SK-N-SH treated with all-trans-retinoic acid at 6 μM for 48 hours (cell line): Measurements from ENCODE around the gene IFIT2.
"Not testable (repeated sequence)": the region's sequence is repeated elsewhere in the genome, so short reads cannot be mapped to it uniquely, and the experiment has no call there.

Experiments
- ARNTL ChIP-seq: fragments of 450-650 bp; formaldehyde crosslinking; IDR thresholded peaks from 2 replicates; pipeline ENCODE4 v1.5.0; 2020; ENCODE audit warnings: low read depth, mild to moderate bottlenecking, moderate library complexity, borderline replicate concordance
- BACH2 ChIP-seq: fragments of 250-450 bp; sonication (Bioruptor Pico); IDR thresholded peaks from 2 replicates; pipeline ENCODE4 v1.9.0; 2021; ENCODE audit warnings: mild to moderate bottlenecking, borderline replicate concordance
- ISL1 ChIP-seq: fragments of 250-450 bp; sonication (Bioruptor Pico); IDR thresholded peaks from 2 replicates; pipeline ENCODE4 v2.1.2; 2022; ENCODE audit warnings: mild to moderate bottlenecking, moderate library complexity
- RARB ChIP-seq: fragments of 250-450 bp; sonication (Bioruptor Pico); IDR thresholded peaks from 2 replicates; pipeline ENCODE4 v1.8.0; 2021; ENCODE audit warnings: mild to moderate bottlenecking, moderate library complexity
- SNAI2 ChIP-seq: fragments of 250-450 bp; sonication (Bioruptor Pico); IDR thresholded peaks from 2 replicates; pipeline ENCODE4 v1.5.0; 2020; ENCODE audit warnings: mild to moderate bottlenecking, moderate library complexity
- TCF4 ChIP-seq: fragments of 250-450 bp; sonication (Bioruptor Pico); IDR thresholded peaks from 2 replicates; pipeline ENCODE4 v1.8.0; 2021; ENCODE audit warnings: mild to moderate bottlenecking, moderate library complexity, borderline replicate concordance
- TOX ChIP-seq: fragments of 250-450 bp; sonication (Bioruptor Pico); IDR thresholded peaks from 2 replicates; pipeline ENCODE4 v1.8.0; 2021; ENCODE audit warnings: mild to moderate bottlenecking, moderate library complexity, borderline replicate concordance
- ZFP3 ChIP-seq: fragments of 250-450 bp; sonication (Bioruptor Pico); IDR thresholded peaks from 2 replicates; pipeline ENCODE4 v1.5.0; 2020; ENCODE audit warnings: mild to moderate bottlenecking, moderate library complexity
- TF ChIP-seq, protein P1 (sequence below): fragments of 250-450 bp; sonication (Bioruptor Pico); IDR thresholded peaks from 2 replicates; pipeline ENCODE4 v1.8.0; 2020; ENCODE audit warnings: mild to moderate bottlenecking, moderate library complexity, borderline replicate concordance
- TF ChIP-seq, protein P2 (sequence below): fragments of 250-450 bp; sonication (Bioruptor Pico); IDR thresholded peaks from 2 replicates; pipeline ENCODE4 v1.5.1; 2020; ENCODE audit warnings: low read depth, mild to moderate bottlenecking, moderate library complexity

- TF ChIP-seq TCF4; ARNTL (CRISPR knock-in tag); BACH2 (CRISPR knock-in tag); TOX; ZFP3 (CRISPR knock-in tag); RARB; ISL1 (CRISPR knock-in tag); SNAI2 (CRISPR knock-in tag): not testable (repeated sequence)
- TF ChIP-seq, protein P1, sequence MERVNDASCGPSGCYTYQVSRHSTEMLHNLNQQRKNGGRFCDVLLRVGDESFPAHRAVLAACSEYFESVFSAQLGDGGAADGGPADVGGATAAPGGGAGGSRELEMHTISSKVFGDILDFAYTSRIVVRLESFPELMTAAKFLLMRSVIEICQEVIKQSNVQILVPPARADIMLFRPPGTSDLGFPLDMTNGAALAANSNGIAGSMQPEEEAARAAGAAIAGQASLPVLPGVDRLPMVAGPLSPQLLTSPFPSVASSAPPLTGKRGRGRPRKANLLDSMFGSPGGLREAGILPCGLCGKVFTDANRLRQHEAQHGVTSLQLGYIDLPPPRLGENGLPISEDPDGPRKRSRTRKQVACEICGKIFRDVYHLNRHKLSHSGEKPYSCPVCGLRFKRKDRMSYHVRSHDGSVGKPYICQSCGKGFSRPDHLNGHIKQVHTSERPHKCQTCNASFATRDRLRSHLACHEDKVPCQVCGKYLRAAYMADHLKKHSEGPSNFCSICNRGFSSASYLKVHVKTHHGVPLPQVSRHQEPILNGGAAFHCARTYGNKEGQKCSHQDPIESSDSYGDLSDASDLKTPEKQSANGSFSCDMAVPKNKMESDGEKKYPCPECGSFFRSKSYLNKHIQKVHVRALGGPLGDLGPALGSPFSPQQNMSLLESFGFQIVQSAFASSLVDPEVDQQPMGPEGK (CRISPR knock-in tag): not testable (repeated sequence)
- TF ChIP-seq, protein P2, sequence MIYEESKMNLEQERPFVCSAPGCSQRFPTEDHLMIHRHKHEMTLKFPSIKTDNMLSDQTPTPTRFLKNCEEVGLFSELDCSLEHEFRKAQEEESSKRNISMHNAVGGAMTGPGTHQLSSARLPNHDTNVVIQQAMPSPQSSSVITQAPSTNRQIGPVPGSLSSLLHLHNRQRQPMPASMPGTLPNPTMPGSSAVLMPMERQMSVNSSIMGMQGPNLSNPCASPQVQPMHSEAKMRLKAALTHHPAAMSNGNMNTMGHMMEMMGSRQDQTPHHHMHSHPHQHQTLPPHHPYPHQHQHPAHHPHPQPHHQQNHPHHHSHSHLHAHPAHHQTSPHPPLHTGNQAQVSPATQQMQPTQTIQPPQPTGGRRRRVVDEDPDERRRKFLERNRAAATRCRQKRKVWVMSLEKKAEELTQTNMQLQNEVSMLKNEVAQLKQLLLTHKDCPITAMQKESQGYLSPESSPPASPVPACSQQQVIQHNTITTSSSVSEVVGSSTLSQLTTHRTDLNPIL (CRISPR knock-in tag): not testable (repeated sequence)
Measured at GRCh38 chr10:89318047-89318446, 16.2 kb downstream of the IFIT2 start.
